SK-N-SH (cell line): ENCODE results near the gene GTPBP3. TPM values are rescaled to one million over a fixed set of nuclear protein-coding genes. Genes with fewer than 3 reads are reported as not detected.

Source experiments
- CTCF ChIA-PET: fragments of 300-600, 350-600 bp; formaldehyde crosslinking; extraction: SDS; loops from one replicate; lab custom pipeline; 2021; lab: Yijun Ruan, JAX
- POLR2A ChIA-PET: fragments of 350-600 bp; sonication (Branson Sonifier 250); formaldehyde crosslinking; extraction: SDS; loops from one replicate; lab custom pipeline; 2020; ENCODE audit warnings: antibody characterized with exemption, inconsistent platforms; lab: Yijun Ruan, JAX
- DNase-seq: peaks from one replicate; pipeline ENCODE4 v3.0.0; 2012
- H2AFZ ChIP-seq: fragments of 200-600 bp; sonication (generic); 2 replicates; pipeline ENCODE4 v1.8.1; 2016; ENCODE audit warnings: antibody characterized with exemption, mild to moderate bottlenecking, low read depth
- H3F3A ChIP-seq: fragments of 200-600 bp; sonication (generic); replicated peaks from 2 replicates; pipeline ENCODE3; 2016; ENCODE audit warnings: antibody characterized with exemption, mild to moderate bottlenecking; ENCODE audit not compliant: insufficient read depth
- H3K27ac ChIP-seq, 2 experiments: fragments of 200-500 bp in 1 of 2; fragments of 200-600 bp in 1 of 2; sonication (Bioruptor generic) in 1 of 2; sonication (generic), shearing (Covaris generic) in 1 of 2; 2 replicates each; pipeline versions ENCODE4 v1.5.1 to v1.6.1; 2014 to 2016; ENCODE audit warnings: low read depth in 2 of 2, inconsistent platforms in 1 of 2, low read length in 1 of 2, mild to moderate bottlenecking in 1 of 2, mixed read lengths in 1 of 2
- H3K27me3 ChIP-seq: fragments of 200-600 bp; sonication (generic), shearing (Covaris generic); 2 replicates; pipeline ENCODE4 v1.6.1; 2016; ENCODE audit warnings: mixed run types; ENCODE audit not compliant: insufficient read depth
- H3K36me3 ChIP-seq, 2 experiments: fragments of 200-500 bp in 1 of 2; fragments of 200-600 bp in 1 of 2; sonication (Bioruptor generic) in 1 of 2; sonication (generic) in 1 of 2; replicated peaks in 1 of 2; 2 replicates each; pipeline versions ENCODE3 to v1.5.1; 2014 to 2016; ENCODE audit warnings: low read length in 1 of 2, mild to moderate bottlenecking in 1 of 2; ENCODE audit not compliant: insufficient read depth in 2 of 2, control insufficient read depth in 1 of 2
- H3K4me1 ChIP-seq, 2 experiments: fragments of 200-500 bp in 1 of 2; fragments of 200-600 bp in 1 of 2; sonication (Bioruptor generic) in 1 of 2; sonication (generic), shearing (Covaris generic) in 1 of 2; 2 replicates each; pipeline versions ENCODE4 v1.5.1 to v1.6.1; 2014 to 2016; ENCODE audit warnings: low read depth in 1 of 2, low read length in 1 of 2, mixed run types in 1 of 2; ENCODE audit not compliant: insufficient read depth in 2 of 2, control insufficient read depth in 1 of 2
- H3K4me2 ChIP-seq: fragments of 200-600 bp; sonication (generic), shearing (Covaris generic); 2 replicates; pipeline ENCODE4 v1.6.1; 2017; ENCODE audit warnings: mixed run types
- H3K4me3 ChIP-seq, 2 experiments: fragments of 200-500 bp in 1 of 2; fragments of 200-600 bp in 1 of 2; sonication (Bioruptor generic) in 1 of 2; sonication (generic), shearing (Covaris generic) in 1 of 2; 2 replicates each; pipeline versions ENCODE4 v1.5.1 to v1.8.1; 2014 to 2016; ENCODE audit warnings: low read depth in 2 of 2, inconsistent platforms in 1 of 2, low read length in 1 of 2, mild to moderate bottlenecking in 1 of 2, mixed read lengths in 1 of 2, moderate library complexity in 1 of 2
- H3K79me2 ChIP-seq: fragments of 200-600 bp; sonication (generic); 2 replicates; pipeline ENCODE4 v1.8.1; 2017; ENCODE audit warnings: mild to moderate bottlenecking; ENCODE audit not compliant: insufficient read depth
- H3K9ac ChIP-seq: fragments of 200-600 bp; sonication (generic); 2 replicates; pipeline ENCODE4 v1.6.1; 2017; ENCODE audit warnings: mixed run types
- H3K9me2 ChIP-seq: fragments of 200-600 bp; sonication (generic); 2 replicates; pipeline ENCODE4 v1.6.1; 2017; ENCODE audit warnings: mixed run types
- H3K9me3 ChIP-seq: fragments of 200-600 bp; sonication (generic); 2 replicates; pipeline ENCODE4 v1.6.1; 2017; ENCODE audit warnings: mixed run types, mild to moderate bottlenecking, moderate library complexity
- H4K20me1 ChIP-seq: fragments of 200-600 bp; sonication (generic); 2 replicates; pipeline ENCODE4 v1.6.1; 2017; ENCODE audit warnings: mild to moderate bottlenecking, mixed run types; ENCODE audit not compliant: insufficient read depth
- CTCF ChIP-seq: fragments of 200-600 bp; sonication (generic); IDR thresholded peaks from 2 replicates; pipeline ENCODE4 v1.6.1; 2017; ENCODE audit warnings: antibody characterized with exemption, mild to moderate bottlenecking, moderate library complexity
- EZH2phosphoT487 ChIP-seq: fragments of 200-600 bp; sonication (generic); IDR thresholded peaks from 2 replicates; pipeline ENCODE4 v1.6.1; 2017; ENCODE audit warnings: low read depth, mixed run types, mild to moderate bottlenecking, antibody characterized with exemption, moderate library complexity, borderline replicate concordance
- IRF3 ChIP-seq: fragments of 150-350 bp; IDR thresholded peaks from 2 replicates; pipeline ENCODE4 v1.6.1; 2016; ENCODE audit warnings: mild to moderate bottlenecking, low read depth, low read length
- RAD21 ChIP-seq: IDR thresholded peaks from 2 replicates; pipeline ENCODE4 v1.6.1; 2012; ENCODE audit warnings: mild to moderate bottlenecking, low read length
- RXRA ChIP-seq: IDR thresholded peaks from 2 replicates; pipeline ENCODE4 v1.4.0; 2012; ENCODE audit warnings: low read depth, mild to moderate bottlenecking, borderline replicate concordance
- SMC3 ChIP-seq: IDR thresholded peaks from 2 replicates; pipeline ENCODE4 v1.6.1; 2012; ENCODE audit warnings: low read depth, low read length, improper control_type of control experiment
- TAF1 ChIP-seq: IDR thresholded peaks from 2 replicates; pipeline ENCODE4 v1.6.1; 2012; ENCODE audit warnings: low read depth, mild to moderate bottlenecking, low read length, moderate library complexity, borderline replicate concordance
- YY1 ChIP-seq: IDR thresholded peaks from 2 replicates; pipeline ENCODE4 v1.4.0; 2012; ENCODE audit warnings: low read depth, mild to moderate bottlenecking
- WGBS: methylation state at CpG from one replicate; pipeline ENCODE4 v1.1.6; 2017; ENCODE audit warnings: low lambda C conversion rate; 5-methylcytosine and 5-hydroxymethylcytosine counted together
- polyA plus RNA-seq, 3 experiments: library from polyadenylated mRNA; depleted of rRNA; stranded (reverse); fragments of >200 nt; gene quantifications; 2 replicates each; pipeline ENCODE4 v1.2.3, GENCODE V29; 2012

The GTPBP3 gene
- polyA plus RNA-seq, 1 of the 3 experiments (the other 2 are of a cell fraction) = 21.6 TPM

- WGBS = 75% methylated on average over 3 of the region's 5 CpGs
- ChIA-PET POLR2A (no interaction called here), CTCF (interaction anchor here (0.6 to 1.6 kb wide), 4 partner anchors 11 to 72 kb away, joined by 3 read pairs; no protein-coding TSS in a partner anchor)
Measured at GRCh38 chr19:17380426-17381138, 43.2 kb downstream of the GTPBP3 start.

GRCh38 chr19:17385878-17386611 lies 48.7 kb downstream of the GTPBP3 start:
- ChIA-PET POLR2A (interaction anchor here (1.0 kb wide), 1 partner anchor 126 kb away, joined by 3 read pairs; the partner anchor contains the start of gene PGLS), CTCF (interaction anchor here (0.6 to 3.8 kb wide), 39 partner anchors 8 to 578 kb away, joined by 3 to 80 read pairs (median 4); partner anchors contain the start of genes ANO8, BST2, CCDC194 and GTPBP3)
- Histone ChIP-seq H4K20me1 (no peaks in the 10 kb centered on the region), H3K36me3 (no peaks in the 10 kb centered on the region), H3F3A (peaks cover 3% of the 10 kb centered on the region), H3K4me3 (peak overlapping the region in 1 of 2 experiments; percentile 47; a peak in 1 of 4 replicates), H3K4me1 (peaks cover 0 to 2% of the 10 kb centered on the region in 2 experiments; a peak in 1 of 4 replicates), H3K9me2 (no peaks in the 10 kb centered on the region), H3K27me3 (no peaks in the 10 kb centered on the region), H3K27ac (no peak overlapping the region), H3K9me3 (no peaks in the 10 kb centered on the region), H3K79me2 (no peaks in the 10 kb centered on the region), H3K9ac (no peak overlapping the region), H2AFZ (no peak overlapping the region), H3K4me2 (no peak overlapping the region)
- peak; percentile 88 for DNase-seq
- peak; percentile 88 for TF ChIP-seq CTCF
- peak; percentile 77 for TF ChIP-seq RAD21
- TF ChIP-seq IRF3 = no peak
- TF ChIP-seq SMC3 = peak; percentile 73
- WGBS = 42% methylated on average over 16 of the region's 20 CpGs

More at GRCh38 chr19:17380426-17381138, 43.2 kb downstream of the GTPBP3 start:
- Histone ChIP-seq H3K4me2 (no peak overlapping the region), H3F3A (no peaks in the 10 kb centered on the region), H3K4me3 (no peak overlapping the region), H3K9me3 (no peaks in the 10 kb centered on the region), H3K4me1 (no peaks in the 10 kb centered on the region), H3K27me3 (no peaks in the 10 kb centered on the region), H4K20me1 (no peaks in the 10 kb centered on the region), H3K79me2 (no peaks in the 10 kb centered on the region), H3K36me3 (no peaks in the 10 kb centered on the region), H3K9me2 (no peaks in the 10 kb centered on the region), H3K9ac (no peak overlapping the region), H3K27ac (no peak overlapping the region), H2AFZ (no peak overlapping the region)
- TF ChIP-seq RXRA (no peak), YY1 (no peak), TAF1 (no peak), EZH2phosphoT487 (no peak)
- no peak for DNase-seq
